ENCODE measurements around the gene DUSP1.

The DUSP1 gene

GRCh38 chr5:172739375-172739774 is 31.6 kb downstream of the DUSP1 start:
- DNase-seq, result no peak

- DNase-seq, result no peak
Observed at GRCh38 chr5:172736508-172737135, 34.4 kb downstream of the DUSP1 start.

- no peak for DNase-seq
Observed at GRCh38 chr5:172735141-172735831, 35.7 kb downstream of the DUSP1 start.

GRCh38 chr5:172733974-172734346 is 37.0 kb downstream of the DUSP1 start:
- no peak for DNase-seq

GRCh38 chr5:172733131-172733973 is 37.6 kb downstream of the DUSP1 start:
- DNase-seq, result no peak

- DNase-seq, result no peak
Observed at GRCh38 chr5:172732201-172732865, 38.7 kb downstream of the DUSP1 start.

- no peak for DNase-seq
Observed at GRCh38 chr5:172731680-172732074, 39.3 kb downstream of the DUSP1 start.

GRCh38 chr5:172730981-172731679 is 39.9 kb downstream of the DUSP1 start:
- DNase-seq, result no peak

GRCh38 chr5:172730222-172730621 is 40.8 kb downstream of the DUSP1 start:
- DNase-seq, result no peak

- no peak for DNase-seq
Observed at GRCh38 chr5:172729588-172729987, 41.4 kb downstream of the DUSP1 start.

- DNase-seq, result no peak
Observed at GRCh38 chr5:172728481-172729241, 42.3 kb downstream of the DUSP1 start.

- DNase-seq, result no peak
Observed at GRCh38 chr5:172727551-172727950, 43.4 kb downstream of the DUSP1 start.

GRCh38 chr5:172726966-172727365 is 44.0 kb downstream of the DUSP1 start:
- no peak for DNase-seq

- no peak for DNase-seq
Observed at GRCh38 chr5:172725785-172726184, 45.2 kb downstream of the DUSP1 start.

- DNase-seq, result no peak
Observed at GRCh38 chr5:172725273-172725672, 45.7 kb downstream of the DUSP1 start.

GRCh38 chr5:172724242-172725183 is 46.5 kb downstream of the DUSP1 start:
- no peak for DNase-seq

- no peak for DNase-seq
Observed at GRCh38 chr5:172723508-172723907, 47.5 kb downstream of the DUSP1 start.

- DNase-seq, result peak; percentile 28
Observed at GRCh38 chr5:172722327-172722815, 48.6 kb downstream of the DUSP1 start.

- no peak for DNase-seq
Observed at GRCh38 chr5:172721455-172722326, 49.3 kb downstream of the DUSP1 start.

Data from CD4-positive, alpha-beta T cell treated with Interleukin-6 for 4 hours (primary cell).